Neural cell (in vitro differentiated cells): ENCODE measurements around the gene FGFR1OP2. TPM values are rescaled to one million over a fixed set of nuclear protein-coding genes. Genes with fewer than 3 reads are reported as not detected.

ENCODE experiments used
- polyA plus RNA-seq: library from polyadenylated mRNA; depleted of rRNA; stranded (reverse); fragments of >200 nt; gene quantifications from 2 replicates; pipeline ENCODE4 v1.2.3, GENCODE V29; 2014

The FGFR1OP2 gene
- polyA plus RNA-seq, 1 donor from 2014 or later, result 79.4 TPM

Other genes with a start within 250 kb of the FGFR1OP2 start
- gene ITPR2, start 105.3 kb upstream of the FGFR1OP2 start, polyA plus RNA-seq, result 0.34 and 2.0 TPM in 2 replicates
- 15.3 and 28.8 TPM in 2 replicates for gene INTS13, start 489 bp upstream of the FGFR1OP2 start, polyA plus RNA-seq
- 30.0 and 51.0 TPM in 2 replicates for gene TM7SF3, start 75.9 kb downstream of the FGFR1OP2 start, polyA plus RNA-seq
- gene MED21, start 84.1 kb downstream of the FGFR1OP2 start, polyA plus RNA-seq, result 62.6 and 72.2 TPM in 2 replicates
- not detected in 2 replicates for gene C12orf71, start 144.1 kb downstream of the FGFR1OP2 start, polyA plus RNA-seq